GM12878 (cell line): Measurements from ENCODE around the gene TMEM201. TPM values are rescaled to one million over a fixed set of nuclear protein-coding genes. Genes with fewer than 3 reads are reported as not detected.

Experiments
- ATAC-seq: fragments of 200-7000 bp; cut with Tn5 transposase; 3 replicates; pipeline ENCODE4 v1.9.1; 2020; ENCODE audit warnings: mild to moderate bottlenecking, moderate library complexity
- BruUV-seq: library from RNA; stranded (reverse); fragments of 400-500 nt; replicated peaks from 2 replicates; lab custom pipeline; 2021; lab: Mats Ljungman, UMichigan
- CTCF ChIA-PET: fragments of 300-600 bp; sonication (Branson Sonifier 250); formaldehyde crosslinking; extraction: SDS; loops from one replicate; lab custom pipeline; 2021; ENCODE audit warnings: inconsistent platforms; lab: Yijun Ruan, JAX
- POLR2A ChIA-PET: fragments of 350-600 bp; formaldehyde crosslinking; extraction: SDS; loops from one replicate; lab custom pipeline; 2021; ENCODE audit warnings: inconsistent platforms; lab: Charles Lee
- RAD21 ChIA-PET: fragments of 300-600 bp; sonication (Branson Sonifier 250); formaldehyde crosslinking; loops from one replicate; lab custom pipeline; 2023; ENCODE audit warnings: antibody characterized with exemption; ENCODE audit not compliant: unreplicated experiment; lab: Charles Lee
- SMC1A ChIA-PET: fragments of 300-600 bp; sonication (Branson Sonifier 250); formaldehyde crosslinking; loops from one replicate; lab custom pipeline; 2023; ENCODE audit not compliant: unreplicated experiment, uncharacterized antibody; lab: Charles Lee
- DNase-seq: peaks from one replicate; pipeline ENCODE4 v3.0.0-alpha.2; 2011; ENCODE audit warnings: low read depth, low spot score
- FAIRE-seq: peaks from 3 replicates; lab custom pipeline; 2011; peaks lifted over from hg19 to GRCh38; lab: Jason Lieb, UNC
- H2AFZ ChIP-seq: 2 replicates; pipeline ENCODE4 v1.6.0; 2011; ENCODE audit warnings: low read depth, low read length, control low read depth; ENCODE audit not compliant: control insufficient read depth
- H3K27ac ChIP-seq: 2 replicates; pipeline ENCODE4 v1.5.1; 2011; ENCODE audit warnings: control low read depth; ENCODE audit not compliant: control insufficient read depth, insufficient read depth
- H3K27me3 ChIP-seq, 2 experiments: replicated peaks in 1 of 2; 2 replicates each; pipeline versions ENCODE4 v1.6.0 to v1.6.1; 2011; ENCODE audit warnings: low read length in 1 of 2; ENCODE audit not compliant: control insufficient read depth in 2 of 2, insufficient read depth in 2 of 2
- H3K36me3 ChIP-seq, 2 experiments: 2 replicates each; pipeline ENCODE4 v1.5.1; 2011; ENCODE audit warnings: low read length in 1 of 2; ENCODE audit not compliant: control insufficient read depth in 2 of 2, insufficient read depth in 2 of 2
- H3K4me1 ChIP-seq: 2 replicates; pipeline ENCODE4 v1.6.1; 2011; ENCODE audit warnings: mild to moderate bottlenecking, low read length, moderate library complexity, mixed read lengths; ENCODE audit not compliant: control insufficient read depth, insufficient read depth
- H3K4me2 ChIP-seq: 2 replicates; pipeline ENCODE4 v1.6.0; 2011; ENCODE audit warnings: control low read depth; ENCODE audit not compliant: control insufficient read depth, insufficient read depth
- H3K4me3 ChIP-seq: fragments of 200-600 bp; sonication (generic); 2 replicates; pipeline ENCODE4 v1.5.1; 2016
- H3K79me2 ChIP-seq: 2 replicates; pipeline ENCODE4 v1.6.0; 2011; ENCODE audit warnings: low read length; ENCODE audit not compliant: control insufficient read depth, insufficient read depth
- H3K9ac ChIP-seq: 2 replicates; pipeline ENCODE4 v1.8.0; 2011; ENCODE audit warnings: low read length, control low read depth, mixed read lengths; ENCODE audit not compliant: control insufficient read depth, insufficient read depth
- H3K9me3 ChIP-seq: replicated peaks from 3 replicates; pipeline ENCODE4 v1.5.1; 2011; ENCODE audit warnings: mild to moderate bottlenecking, low read length; ENCODE audit not compliant: control insufficient read depth, insufficient read depth
- H4K20me1 ChIP-seq: 2 replicates; pipeline ENCODE4 v1.6.0; 2011; ENCODE audit not compliant: control insufficient read depth, insufficient read depth
- BRCA1 ChIP-seq: IDR thresholded peaks from 2 replicates; pipeline ENCODE4 v1.6.1; 2011; ENCODE audit warnings: low read depth, low read length, improper control_type of control experiment
- CHD1 ChIP-seq: IDR thresholded peaks from 2 replicates; pipeline ENCODE4 v1.6.1; 2012; ENCODE audit warnings: low read depth, low read length, improper control_type of control experiment
- EZH2 ChIP-seq: IDR thresholded peaks from 2 replicates; pipeline ENCODE4 v1.6.1; 2012; ENCODE audit warnings: low read depth, mild to moderate bottlenecking, control low read depth, inconsistent platforms, low read length, borderline replicate concordance; ENCODE audit not compliant: control insufficient read depth
- FOS ChIP-seq: IDR thresholded peaks from 3 replicates; pipeline ENCODE4 v1.6.1; 2011; ENCODE audit warnings: borderline replicate concordance; ENCODE audit not compliant: insufficient read length; ENCODE audit errors: extremely low read depth
- KDM1A ChIP-seq: fragments of 200-600 bp; sonication (generic); IDR thresholded peaks from 2 replicates; pipeline ENCODE4 v1.6.1; 2016; ENCODE audit warnings: borderline replicate concordance
- MXI1 ChIP-seq: fragments of 150-350 bp; IDR thresholded peaks from 2 replicates; pipeline ENCODE4 v1.6.1; 2011; ENCODE audit warnings: low read depth, mild to moderate bottlenecking, inconsistent platforms, low read length, improper control_type of control experiment
- MYC ChIP-seq: IDR thresholded peaks from 2 replicates; pipeline ENCODE4 v1.6.1; 2011; ENCODE audit warnings: mild to moderate bottlenecking, low read length, moderate library complexity, inconsistent platforms; ENCODE audit not compliant: insufficient read depth, insufficient replicate concordance, insufficient read length, severe bottlenecking
- NKRF ChIP-seq: fragments of 450-650 bp; conservative IDR thresholded peaks from 2 replicates; pipeline ENCODE4 v1.6.1; 2017; ENCODE audit warnings: mild to moderate bottlenecking, moderate library complexity
- SMC3 ChIP-seq: IDR thresholded peaks from 2 replicates; pipeline ENCODE4 v1.6.1; 2011; ENCODE audit warnings: low read length, improper control_type of control experiment, borderline replicate concordance
- SUZ12 ChIP-seq: fragments of 200-600 bp; sonication (generic); IDR thresholded peaks from one replicate; pipeline ENCODE4 v1.6.1; 2018; ENCODE audit warnings: antibody characterized with exemption, mild to moderate bottlenecking; ENCODE audit not compliant: unreplicated experiment
- TBL1XR1 ChIP-seq: IDR thresholded peaks from 2 replicates; pipeline ENCODE4 v1.6.1; 2012; ENCODE audit warnings: low read depth, low read length, improper control_type of control experiment
- YBX1 ChIP-seq: fragments of 450-650 bp; IDR thresholded peaks from 2 replicates; pipeline ENCODE4 v1.6.1; 2016; ENCODE audit warnings: antibody characterized with exemption
- ZZZ3 ChIP-seq: IDR thresholded peaks from 2 replicates; pipeline ENCODE4 v1.6.1; 2011; ENCODE audit warnings: low read depth; ENCODE audit not compliant: control insufficient read depth, insufficient read length
- WGBS: methylation state at CpG from one replicate; pipeline ENCODE4 v1.1.6; 2016; ENCODE audit warnings: low lambda C conversion rate; ENCODE audit not compliant: insufficient replicate concordance, insufficient coverage; ENCODE audit errors: missing lambda C conversion rate; 5-methylcytosine and 5-hydroxymethylcytosine counted together
- in situ Hi-C: fragments of 300-500 bp; cut with MboI; formaldehyde crosslinking; loops from 9 replicates; pipeline ENCODE4 v1.14.3; 2018; ENCODE audit warnings: mixed read lengths
- intact Hi-C: fragments of 100-400 bp; cut with micrococcal nuclease; formaldehyde crosslinking; loops from one replicate; pipeline ENCODE4 v1.14.2; 2022; ENCODE audit not compliant: unreplicated experiment
- polyA plus RNA-seq, 11 experiments: library from polyadenylated mRNA; depleted of rRNA in 4 of 11; unstranded in 6 of 11; stranded (reverse) in 5 of 11; fragments of >200 nt; fragmentation: Nextera tagmentation in 4 of 11; fragmentation: Illumina TruSeq in 1 of 11; extraction: Ambion mirVana in 4 of 11; extraction: Trizol in 1 of 11; gene quantifications; 1 replicate in 1 of 11; 2 replicates in 10 of 11; pipeline versions ENCODE4 v1.2.1 to v1.2.3, GENCODE V29; 2011 to 2016; ENCODE audit warnings: inconsistent platforms in 2 of 11, missing spikeins in 2 of 11, low read depth in 1 of 11
- total RNA-seq, 4 experiments: library from RNA; depleted of rRNA in 3 of 4; stranded (reverse); fragments of >200 nt in 3 of 4; fragmentation: Illumina TruSeq in 1 of 4; extraction: Trizol in 1 of 4; gene quantifications; 2 replicates each; pipeline versions ENCODE4 v1.2.1 to v1.2.3, GENCODE V29; 2013 to 2021

The TMEM201 gene
- total and polyA plus RNA-seq, 10 of the 15 experiments (the other 5 are each of a cell fraction or from before 2014, with no cell fraction given): 0.13 to 26.6 (median 6.1) TPM

GRCh38 chr1:9633493-9633892 is 44.8 kb downstream of the TMEM201 start:
- FAIRE-seq: no peak
- ChIA-PET RAD21 (no interaction called here), SMC1A (interaction anchor here (1.6 kb wide), 1 partner anchor 11 kb away, joined by 4 read pairs; no protein-coding TSS in a partner anchor), CTCF (no interaction called here), POLR2A (no interaction called here)
- no peak for DNase-seq
- in situ Hi-C loops: loop anchor here (5.0 kb wide), 1 partner anchor 234 kb away; no protein-coding TSS in a partner anchor
- no peaks in the 10 kb centered on the region for H4K20me1 ChIP-seq
- BruUV-seq: no TSS peak
- 61% methylated on average over 6 of the region's 6 CpGs for WGBS
- H3K27ac ChIP-seq: no peak overlapping the region
- peaks cover 9% of the 10 kb centered on the region for H3K4me1 ChIP-seq
- H3K4me2 ChIP-seq: no peak overlapping the region
- H3K4me3 ChIP-seq: no peak overlapping the region
- ATAC-seq: no peak
- H3K9ac ChIP-seq: no peak overlapping the region
- H2AFZ ChIP-seq: no peak overlapping the region
- no peak for TF ChIP-seq ZZZ3
- no peak for TF ChIP-seq TBL1XR1
- no peak for TF ChIP-seq SUZ12
- no peak for TF ChIP-seq FOS
- no peaks in the 10 kb centered on the region for H3K27me3 ChIP-seq
- H3K36me3 ChIP-seq: no peaks in the 10 kb centered on the region; a peak in 1 of 4 replicates
- no peaks in the 10 kb centered on the region; the same call in 1 of the 3 replicates for H3K9me3 ChIP-seq
- intact Hi-C loops: no loop called here
- H3K79me2 ChIP-seq: peaks cover 24% of the 10 kb centered on the region

- ChIA-PET RAD21 (no interaction called here), CTCF (interaction anchor here (0.6 to 1.1 kb wide), 2 partner anchors 8 to 18 kb away, joined by 3 read pairs; no protein-coding TSS in a partner anchor), SMC1A (interaction anchor here (1.4 to 1.6 kb wide), 2 partner anchors 10 to 16 kb away, joined by 4 read pairs; no protein-coding TSS in a partner anchor), POLR2A (interaction anchor here (0.6 to 1.6 kb wide), 3 partner anchors 17 to 399 kb away, joined by 3 to 5 read pairs (median 4); partner anchors contain the start of gene PIK3CD)
- Histone ChIP-seq H3K27me3 (no peaks in the 10 kb centered on the region), H3K36me3 (no peaks in the 10 kb centered on the region; a peak in 1 of 4 replicates), H3K9me3 (no peaks in the 10 kb centered on the region; the same call in 1 of the 3 replicates), H3K4me3 (no peak overlapping the region), H3K79me2 (peaks cover 18% of the 10 kb centered on the region), H2AFZ (no peak overlapping the region), H4K20me1 (no peaks in the 10 kb centered on the region), H3K4me1 (peaks cover 12% of the 10 kb centered on the region), H3K27ac (no peak overlapping the region), H3K9ac (no peak overlapping the region), H3K4me2 (no peak overlapping the region)
- in situ Hi-C loops: loop anchor here (5.0 kb wide), 1 partner anchor 233 kb away; no protein-coding TSS in a partner anchor
- 40% methylated on average over 2 of the region's 2 CpGs for WGBS
- ATAC-seq (no peak), FAIRE-seq (no peak), DNase-seq (no peak)
- TF ChIP-seq MYC: no peak
- no peak for TF ChIP-seq EZH2
- no peak for TF ChIP-seq MXI1
- no peak for TF ChIP-seq BRCA1
- no peak for TF ChIP-seq YBX1
- no peak for TF ChIP-seq KDM1A
- no peak for TF ChIP-seq CHD1
- TF ChIP-seq SMC3: no peak
- no peak for TF ChIP-seq NKRF
- intact Hi-C loops: no loop called here
- BruUV-seq: no TSS peak
Observed at GRCh38 chr1:9634582-9634981, 45.9 kb downstream of the TMEM201 start.
